Calu3 (cell line): ENCODE data around the gene SCN11A. TPM values are rescaled to one million over a fixed set of nuclear protein-coding genes. Genes with fewer than 3 reads are reported as not detected.

Source experiments
- BruUV-seq: library from RNA; stranded (reverse); fragments of 400-500 nt; replicated peaks from 2 replicates; lab custom pipeline; 2021; lab: Mats Ljungman, UMichigan
- CTCF ChIA-PET: fragments of 300-600 bp; sonication (Branson Sonifier 250); formaldehyde crosslinking; loops from one replicate; lab custom pipeline; 2022; ENCODE audit warnings: antibody characterized with exemption; lab: Charles Lee
- DNase-seq: peaks from one replicate; pipeline ENCODE4 v3.0.0; 2022
- H3K27ac Mint-ChIP-seq: one replicate; pipeline ENCODE4 v1.8.0; 2022; ENCODE audit warnings: mixed read lengths; ENCODE audit not compliant: unreplicated experiment
- H3K27me3 Mint-ChIP-seq: one replicate; pipeline ENCODE4 v1.8.0; 2022; ENCODE audit warnings: mixed read lengths; ENCODE audit not compliant: unreplicated experiment
- H3K36me3 Mint-ChIP-seq: one replicate; pipeline ENCODE4 v1.8.0; 2022; ENCODE audit warnings: mild to moderate bottlenecking, moderate library complexity, mixed read lengths; ENCODE audit not compliant: insufficient read depth, unreplicated experiment
- H3K4me1 Mint-ChIP-seq: one replicate; pipeline ENCODE4 v1.8.0; 2022; ENCODE audit warnings: mild to moderate bottlenecking, low read depth, mixed read lengths; ENCODE audit not compliant: unreplicated experiment
- H3K4me3 Mint-ChIP-seq: one replicate; pipeline ENCODE4 v1.8.0; 2022; ENCODE audit warnings: mild to moderate bottlenecking, low read depth, moderate library complexity, mixed read lengths; ENCODE audit not compliant: unreplicated experiment
- H3K9me3 Mint-ChIP-seq: one replicate; pipeline ENCODE4 v1.8.0; 2022; ENCODE audit warnings: low read depth, mixed read lengths; ENCODE audit not compliant: unreplicated experiment
- CTCF ChIP-seq: fragments of 200-600 bp; IDR thresholded peaks from one replicate; pipeline ENCODE4 v1.8.0; 2022; ENCODE audit warnings: antibody characterized with exemption; ENCODE audit not compliant: unreplicated experiment
- intact Hi-C: fragments of 100-400 bp; cut with micrococcal nuclease; formaldehyde crosslinking; loops from one replicate; pipeline ENCODE4 v1.10.0; 2022; ENCODE audit not compliant: unreplicated experiment
- total RNA-seq: library from RNA; stranded (reverse); gene quantifications from 2 replicates; pipeline ENCODE4 v1.2.3, GENCODE V29; 2022

SCN11A gene
- total RNA-seq, 1 experiment from 2014 or later = 0.09 TPM

DNA sequence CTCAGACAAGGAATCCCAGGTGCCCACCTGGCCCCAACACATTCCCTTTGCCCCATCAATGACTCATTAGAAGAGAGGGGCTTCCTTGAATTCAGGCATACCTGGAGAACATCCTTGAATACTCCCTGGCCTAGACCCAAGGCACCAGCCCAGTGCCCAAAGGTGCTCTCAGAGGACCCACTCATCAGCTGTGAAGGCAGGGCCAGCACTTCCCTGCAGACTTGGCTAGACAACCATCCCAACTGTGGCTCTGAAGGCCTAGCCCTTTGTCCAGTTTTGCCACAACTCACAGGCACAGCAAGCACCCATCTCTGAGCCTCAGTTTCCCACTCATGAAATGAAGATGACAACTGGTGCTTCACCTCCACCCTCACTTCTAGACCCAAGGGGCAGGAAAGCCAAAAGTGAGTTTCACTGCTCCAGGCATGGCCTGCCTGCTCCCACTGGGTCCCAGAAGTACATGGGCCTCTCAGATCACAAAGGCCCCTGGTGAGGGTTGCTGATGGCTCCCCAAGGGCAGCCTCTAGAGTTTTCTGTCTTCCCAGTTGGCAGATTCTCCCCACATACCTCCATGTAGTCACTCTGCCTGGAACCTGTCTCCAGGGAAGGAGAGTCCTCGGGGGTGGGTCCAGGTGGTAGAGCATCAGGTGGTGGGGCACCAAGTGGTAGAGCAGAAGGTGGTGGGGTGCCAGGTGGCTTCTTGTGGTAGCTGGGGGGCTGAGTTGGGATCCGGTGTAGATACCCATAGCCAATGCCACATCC is 48.2 kb upstream of the SCN11A start:
- intact Hi-C loops = no loop called here
- Mint-ChIP-seq H3K36me3 (peaks cover 32% of the 10 kb centered on the region), H3K4me3 (no peak overlapping the region), H3K9me3 (no peaks in the 10 kb centered on the region), H3K27ac (no peak overlapping the region), H3K27me3 (no peaks in the 10 kb centered on the region), H3K4me1 (peaks cover 39% of the 10 kb centered on the region)
- CTCF ChIA-PET = no interaction called here
- BruUV-seq = no TSS peak
- no peak for DNase-seq
- no peak for TF ChIP-seq CTCF

- TF ChIP-seq CTCF = no peak
- CTCF ChIA-PET = no interaction called here
These were observed 47.5 kb upstream of the SCN11A start for GRCh38 chr3:39099242-39099641.

GRCh38 chr3:39098473-39099000 is 46.8 kb upstream of the SCN11A start:
- H3K4me3 Mint-ChIP-seq = no peak overlapping the region
- CTCF ChIA-PET = no interaction called here
- DNase-seq = no peak
- no peaks in the 10 kb centered on the region for H3K9me3 Mint-ChIP-seq
- peaks cover 31% of the 10 kb centered on the region for H3K36me3 Mint-ChIP-seq
- H3K27ac Mint-ChIP-seq = no peak overlapping the region
- no TSS peak for BruUV-seq
- intact Hi-C loops = no loop called here
- no peak for TF ChIP-seq CTCF
- H3K4me1 Mint-ChIP-seq = peaks cover 31% of the 10 kb centered on the region
- no peaks in the 10 kb centered on the region for H3K27me3 Mint-ChIP-seq

More at GRCh38 chr3:39099242-39099641, 47.5 kb upstream of the SCN11A start:
- Mint-ChIP-seq H3K4me1 (peaks cover 36% of the 10 kb centered on the region), H3K27me3 (no peaks in the 10 kb centered on the region), H3K9me3 (no peaks in the 10 kb centered on the region), H3K36me3 (peaks cover 31% of the 10 kb centered on the region), H3K4me3 (no peak overlapping the region), H3K27ac (no peak overlapping the region)
- no TSS peak for BruUV-seq
- intact Hi-C loops = no loop called here
- DNase-seq = no peak

GRCh38 chr3:39097716-39098472 is 46.1 kb upstream of the SCN11A start:
- CTCF ChIA-PET = interaction anchor here (1.0 to 1.7 kb wide), 2 partner anchors 10 to 190 kb away, joined by 3 to 11 read pairs; partner anchors contain the start of genes GORASP1 and TTC21A
- H3K36me3 Mint-ChIP-seq = peaks cover 31% of the 10 kb centered on the region
- no peaks in the 10 kb centered on the region for H3K27me3 Mint-ChIP-seq
- BruUV-seq = no TSS peak
- peaks cover 26% of the 10 kb centered on the region for H3K4me1 Mint-ChIP-seq
- intact Hi-C loops = no loop called here
- H3K4me3 Mint-ChIP-seq = no peak overlapping the region
- TF ChIP-seq CTCF = no peak
- H3K27ac Mint-ChIP-seq = no peak overlapping the region
- H3K9me3 Mint-ChIP-seq = no peaks in the 10 kb centered on the region
- no peak for DNase-seq
